IPS-NIHi7 (cell line): ENCODE data around the gene OPRL1.
A peak's percentile ranks its signal among the peaks of the same experiment; 100 is the strongest.

Source experiments
- DNase-seq: peaks from one replicate; pipeline ENCODE4 v3.0.0; 2012; ENCODE audit warnings: mixed read lengths; ENCODE audit errors: extremely low spot score

Gene OPRL1

DNA sequence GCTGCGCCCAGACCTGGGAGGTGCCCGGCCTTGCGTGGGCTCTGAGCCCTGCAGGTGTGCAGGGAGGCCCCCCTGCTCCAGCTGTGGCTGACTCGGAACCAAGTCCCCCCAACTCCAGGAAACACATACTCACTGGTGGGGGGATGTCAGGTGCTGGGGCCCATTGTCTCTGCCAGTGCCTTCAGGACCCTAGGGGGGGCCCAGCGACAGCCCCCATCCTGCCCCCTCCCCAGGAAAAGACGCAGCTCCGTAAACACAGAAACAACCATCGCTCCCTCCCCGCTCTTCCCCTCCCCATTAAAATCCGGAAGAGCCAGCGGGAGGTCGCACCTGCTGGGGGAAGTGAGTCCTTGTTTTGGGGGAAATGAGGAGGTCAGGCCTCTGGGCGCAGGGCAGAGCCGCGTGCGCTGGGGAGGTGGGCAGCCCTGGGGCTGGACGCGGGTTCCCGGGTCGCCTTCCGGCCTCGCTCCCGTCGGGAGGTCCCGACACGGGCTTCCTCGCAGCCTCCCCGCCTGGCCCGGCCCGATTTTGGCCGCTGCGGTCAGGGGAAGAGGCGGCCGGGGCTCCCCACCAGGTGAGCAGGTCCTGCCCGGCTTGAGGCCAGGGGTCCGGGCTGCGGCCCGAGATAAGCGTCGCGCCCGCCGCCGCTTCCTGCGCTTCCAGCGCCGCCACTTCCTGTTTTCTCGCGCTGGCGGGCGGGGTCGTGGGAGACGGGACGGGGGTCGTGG, 37.7 kb upstream of the OPRL1 start:
- no peak for DNase-seq

DNA sequence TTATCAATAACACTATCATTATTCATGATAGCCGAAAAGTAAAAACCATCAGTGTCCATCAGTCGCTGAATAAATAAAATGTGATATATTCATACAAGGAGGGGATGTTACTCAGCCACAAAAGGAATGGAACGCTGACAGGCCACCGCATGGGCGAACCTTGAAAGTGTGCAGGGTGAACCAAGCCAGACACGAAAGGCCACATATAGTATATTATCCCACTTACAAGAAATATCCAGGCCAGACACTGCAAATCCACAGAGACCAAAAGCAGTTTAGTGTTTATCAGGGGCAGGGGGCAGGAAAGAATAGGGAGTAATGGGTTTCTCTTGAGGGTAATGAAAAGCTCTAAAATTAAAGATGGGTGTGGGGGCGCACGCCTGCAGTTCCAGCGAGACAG, 36.1 kb upstream of the OPRL1 start:
- DNase-seq: no peak

DNA sequence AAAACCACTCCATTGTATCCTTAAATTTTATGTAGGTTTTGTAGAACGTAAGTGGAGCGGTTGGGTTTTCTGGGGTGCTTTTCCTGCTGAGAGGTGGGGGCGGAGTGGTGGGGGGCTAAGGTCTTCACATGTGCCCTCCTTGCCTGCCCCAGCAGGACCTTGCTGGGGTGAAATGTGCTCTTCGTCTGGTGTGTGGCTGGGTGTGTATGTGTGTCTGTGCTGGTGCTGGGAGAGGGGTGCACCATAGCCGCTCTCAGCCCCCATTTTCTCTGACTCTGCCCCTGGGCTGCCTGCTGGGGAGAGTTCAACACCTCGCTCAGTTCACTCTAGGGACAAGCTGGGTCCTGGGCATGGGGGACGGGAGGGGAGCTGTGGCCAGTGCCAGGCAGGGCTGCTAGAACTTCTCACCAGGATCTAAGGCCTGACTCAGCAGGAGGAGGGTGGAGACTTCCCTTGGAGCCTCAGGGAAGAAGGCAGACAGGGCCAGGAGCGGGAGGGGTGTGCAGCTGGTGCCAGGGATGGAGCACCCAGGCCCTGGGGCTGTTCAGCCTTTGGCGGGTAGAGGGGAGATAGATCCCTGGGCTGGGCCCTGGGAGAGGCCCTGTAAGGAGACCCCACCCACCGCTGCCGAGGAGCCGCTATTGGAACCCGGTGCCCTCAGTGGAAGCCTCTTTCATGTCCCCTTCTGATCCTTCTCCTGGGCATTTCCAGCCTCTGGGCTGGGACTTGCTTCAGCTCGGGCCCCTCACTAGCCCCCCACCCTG, 35.2 kb upstream of the OPRL1 start:
- no peak for DNase-seq

DNA sequence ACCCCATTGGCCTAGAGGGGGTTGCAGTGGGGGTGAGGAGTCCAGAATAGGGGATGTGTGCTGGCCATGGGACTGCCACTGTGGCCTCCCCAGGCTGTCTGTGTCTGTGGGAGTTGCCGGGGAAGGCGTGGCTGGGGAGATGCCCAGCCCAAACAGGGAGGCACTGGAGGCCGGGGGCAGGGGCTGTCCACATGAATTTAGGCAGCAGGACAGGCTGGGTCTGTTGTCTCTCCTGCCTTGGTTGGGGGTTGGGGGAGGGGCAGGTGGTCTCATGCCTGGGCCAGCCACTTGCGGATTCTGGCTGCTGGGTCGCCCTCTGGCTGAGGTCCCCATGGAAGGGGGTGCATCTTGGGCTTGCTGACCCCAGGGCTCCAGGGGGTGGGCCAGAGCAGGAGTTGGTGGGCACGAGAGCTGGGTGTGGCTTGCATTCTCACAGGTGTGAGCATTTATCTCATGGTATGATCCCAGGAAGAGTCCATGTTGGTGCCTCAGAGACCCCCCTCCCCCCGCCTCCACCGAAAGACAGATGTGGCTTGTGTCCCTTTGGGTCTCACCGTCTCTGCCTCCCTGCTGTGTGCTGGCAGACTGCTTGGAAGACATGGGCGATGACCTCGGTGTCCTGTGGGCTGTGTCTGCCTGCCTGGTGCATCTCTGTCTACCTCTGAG, 34.4 kb upstream of the OPRL1 start:
- DNase-seq: no peak

DNA sequence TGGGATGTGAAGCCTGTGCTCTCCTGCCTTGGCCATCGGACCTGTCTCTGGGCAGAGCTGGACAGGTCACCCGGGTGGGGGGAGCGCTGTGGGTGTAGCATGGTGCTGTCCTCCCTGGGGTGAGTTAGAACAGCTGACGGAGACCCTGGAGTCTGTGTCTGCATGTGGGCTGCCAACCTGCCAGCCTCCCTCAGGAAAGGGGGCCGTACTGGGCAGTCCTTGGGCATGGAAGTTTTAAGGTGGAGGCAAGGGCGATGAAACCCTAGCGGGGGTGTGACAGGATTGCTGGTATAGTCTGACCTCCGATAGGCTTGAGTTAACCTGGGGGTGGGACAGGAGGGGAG, 32.9 kb upstream of the OPRL1 start:
- no peak for DNase-seq

DNA sequence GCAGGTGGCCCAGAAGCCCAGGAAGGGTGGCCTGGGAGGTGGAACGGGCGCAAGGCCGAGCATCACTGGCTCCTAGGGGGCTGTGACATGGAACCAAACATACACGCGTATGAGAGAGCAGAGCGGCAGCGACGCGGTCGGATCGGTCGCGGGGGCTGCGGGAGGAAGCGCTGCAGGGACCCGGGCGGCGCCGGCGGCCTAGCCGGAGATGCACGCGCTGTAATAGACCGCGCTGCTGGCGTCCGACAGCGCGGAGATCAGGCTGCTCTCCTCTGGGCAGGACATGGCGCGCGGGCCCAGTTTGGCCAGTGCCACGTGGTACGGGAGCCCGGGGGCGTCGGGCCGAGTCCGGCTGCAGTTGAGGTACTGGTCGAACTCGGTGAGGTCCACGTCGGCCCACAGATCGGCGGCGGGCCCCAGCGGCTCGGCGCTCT, 31.9 kb upstream of the OPRL1 start:
- DNase-seq: no peak

DNA sequence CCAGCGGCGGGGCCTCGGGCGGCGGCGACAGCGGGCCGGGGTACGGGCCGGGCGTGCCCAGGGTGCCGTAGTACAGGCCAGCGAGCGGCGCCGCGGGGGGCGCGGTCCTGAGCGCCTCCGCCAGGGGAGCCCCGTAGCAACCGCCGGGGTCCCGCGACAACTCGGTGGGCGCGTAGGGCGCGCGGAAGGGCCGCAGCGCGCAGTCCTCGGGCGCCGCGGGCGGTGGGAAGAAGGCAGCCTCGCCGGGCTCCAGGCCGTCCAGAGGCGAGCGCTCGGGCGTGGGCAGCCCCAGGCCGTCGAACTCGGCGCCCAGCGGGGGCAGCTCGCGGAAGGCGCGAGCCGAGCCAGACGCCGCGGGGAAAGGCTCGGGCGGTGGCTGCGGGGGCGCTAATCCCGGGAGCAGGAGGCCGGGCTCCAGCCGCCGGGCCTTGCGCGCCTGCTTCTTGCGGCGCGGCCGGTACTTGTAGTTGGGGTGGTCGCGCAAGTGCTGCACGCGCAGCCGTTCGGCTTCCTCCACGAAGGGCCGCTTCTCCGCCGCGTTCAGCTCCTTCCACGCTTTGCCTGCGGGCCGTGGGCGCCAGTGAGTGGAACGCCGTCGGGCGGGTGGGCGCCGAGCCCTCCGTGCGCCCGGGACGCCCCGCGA, 31.4 kb upstream of the OPRL1 start:
- DNase-seq: no peak

DNA sequence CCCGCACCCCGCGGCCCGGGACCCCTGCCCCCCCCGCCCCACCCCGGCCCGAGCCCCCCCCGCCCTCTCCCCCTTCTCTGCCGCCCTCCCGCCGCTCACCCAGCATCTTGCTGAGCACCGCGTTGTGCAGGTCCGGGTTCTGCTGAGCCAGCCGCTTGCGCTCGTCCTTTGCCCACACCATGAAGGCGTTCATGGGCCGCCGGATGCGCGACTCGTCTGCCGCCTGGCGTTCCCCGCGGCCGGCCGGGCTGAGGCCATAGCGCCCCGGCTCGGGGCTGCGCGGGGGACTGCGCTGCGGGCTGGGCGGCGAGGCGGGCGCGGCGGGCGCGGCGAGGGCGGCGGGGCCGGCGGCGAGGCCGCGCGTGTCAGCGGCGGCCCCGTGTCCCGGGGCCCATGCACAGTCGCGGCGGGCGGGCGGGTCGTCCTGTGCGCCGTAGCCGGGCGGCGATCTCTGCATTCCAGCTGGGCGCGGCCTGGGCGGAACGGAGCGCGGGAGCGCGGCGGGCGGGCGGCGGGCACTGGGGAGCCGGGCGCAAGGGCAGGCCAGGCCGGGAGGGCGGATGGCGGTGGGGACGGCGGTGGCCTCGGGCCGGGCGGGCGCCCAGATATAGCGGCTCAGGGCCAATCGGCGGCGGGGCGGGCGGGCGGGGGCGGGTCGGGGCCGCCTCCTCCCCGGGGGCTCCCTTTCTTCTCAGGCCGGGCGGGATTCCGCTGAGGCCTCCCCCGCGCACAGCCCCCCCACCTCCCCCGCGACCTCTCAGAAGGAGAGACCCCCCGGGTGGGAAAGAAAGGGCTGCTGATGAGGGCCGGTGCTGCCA, 30.6 kb upstream of the OPRL1 start, which contains the start of gene SOX18:
Gene SOX18 (minus strand): TSS at position 580 of the 818 bp plus-strand sequence. CDS start 123 bp downstream, at position 457.
- no peak for DNase-seq

DNA sequence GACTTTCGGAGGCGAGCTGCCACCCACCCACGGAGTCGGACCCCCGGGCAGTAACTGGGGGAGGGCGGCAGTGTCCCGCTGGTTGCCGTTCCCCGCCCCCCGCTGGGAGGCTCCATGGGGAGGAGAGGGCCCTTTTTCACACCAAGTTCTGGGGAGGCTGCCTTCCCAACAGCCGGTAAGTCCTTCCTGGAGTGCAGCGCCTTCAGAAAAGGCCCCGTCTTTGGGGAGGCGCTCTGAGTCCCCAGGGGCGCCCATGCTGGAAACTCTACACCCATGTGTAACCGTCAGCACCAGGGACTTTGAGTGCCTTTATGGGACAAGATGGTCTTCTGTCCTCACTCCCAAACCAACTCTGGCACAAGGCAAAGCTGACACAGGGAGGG, 30.0 kb upstream of the OPRL1 start:
- no peak for DNase-seq

DNA sequence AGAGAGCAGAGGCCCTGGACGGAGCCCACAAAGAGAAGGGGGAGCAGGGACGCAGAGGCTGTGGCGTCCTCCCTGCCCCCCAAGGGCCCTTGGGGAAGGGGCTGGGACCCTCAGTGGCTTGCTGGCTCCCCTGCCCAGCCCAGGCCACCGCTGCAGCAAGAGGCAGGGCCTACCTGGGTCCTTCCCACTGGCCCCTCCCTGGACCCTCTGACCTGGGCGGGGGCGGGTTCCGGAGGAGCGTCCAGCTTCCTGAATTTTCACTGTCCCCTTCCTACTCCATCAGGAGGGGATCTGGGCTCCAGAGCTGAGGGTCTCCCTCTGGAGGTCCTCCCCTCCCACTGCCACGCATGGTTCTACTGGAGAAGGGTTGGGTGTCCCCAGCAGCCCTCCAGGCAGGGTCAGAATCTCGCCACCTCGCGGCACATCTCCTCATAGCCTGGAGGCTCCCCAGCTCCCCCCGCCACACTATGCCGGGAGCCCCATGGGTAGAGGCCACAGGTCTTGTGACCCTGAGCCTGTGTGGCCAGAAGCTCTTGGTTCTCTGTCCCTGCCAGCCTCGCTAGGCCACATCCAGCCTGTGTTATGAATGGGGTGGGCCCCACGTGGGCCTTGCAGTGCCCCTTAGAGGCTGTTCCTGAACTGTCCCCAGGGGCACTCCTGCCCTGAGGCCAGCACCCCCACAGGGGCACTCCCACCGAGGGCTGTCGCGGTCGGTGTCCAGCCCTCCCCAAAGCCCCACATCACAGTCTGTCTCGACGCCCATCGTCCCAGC, 29.4 kb upstream of the OPRL1 start:
- DNase-seq: no peak

DNA sequence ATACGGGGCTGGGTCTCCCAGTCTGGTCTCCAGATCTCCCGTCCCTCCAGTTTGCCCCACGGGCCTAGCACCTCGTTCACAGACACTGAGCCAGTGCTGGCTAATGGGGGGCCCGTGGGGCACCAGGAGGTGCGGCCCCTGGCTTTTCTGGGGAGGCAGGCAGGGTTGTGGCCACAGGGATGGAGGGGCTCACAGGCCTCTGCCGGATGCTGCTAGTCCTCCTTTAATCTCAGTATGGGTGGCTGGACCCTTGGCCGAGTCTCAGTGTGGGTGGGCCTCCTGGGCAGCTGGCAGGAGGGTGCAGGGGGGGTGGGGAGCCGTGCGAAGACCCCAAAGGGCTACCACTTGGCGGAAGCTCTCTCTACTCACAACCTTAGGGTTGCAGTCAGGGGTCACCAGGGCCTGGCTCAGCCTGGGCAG, 28.8 kb upstream of the OPRL1 start:
- no peak for DNase-seq

DNA sequence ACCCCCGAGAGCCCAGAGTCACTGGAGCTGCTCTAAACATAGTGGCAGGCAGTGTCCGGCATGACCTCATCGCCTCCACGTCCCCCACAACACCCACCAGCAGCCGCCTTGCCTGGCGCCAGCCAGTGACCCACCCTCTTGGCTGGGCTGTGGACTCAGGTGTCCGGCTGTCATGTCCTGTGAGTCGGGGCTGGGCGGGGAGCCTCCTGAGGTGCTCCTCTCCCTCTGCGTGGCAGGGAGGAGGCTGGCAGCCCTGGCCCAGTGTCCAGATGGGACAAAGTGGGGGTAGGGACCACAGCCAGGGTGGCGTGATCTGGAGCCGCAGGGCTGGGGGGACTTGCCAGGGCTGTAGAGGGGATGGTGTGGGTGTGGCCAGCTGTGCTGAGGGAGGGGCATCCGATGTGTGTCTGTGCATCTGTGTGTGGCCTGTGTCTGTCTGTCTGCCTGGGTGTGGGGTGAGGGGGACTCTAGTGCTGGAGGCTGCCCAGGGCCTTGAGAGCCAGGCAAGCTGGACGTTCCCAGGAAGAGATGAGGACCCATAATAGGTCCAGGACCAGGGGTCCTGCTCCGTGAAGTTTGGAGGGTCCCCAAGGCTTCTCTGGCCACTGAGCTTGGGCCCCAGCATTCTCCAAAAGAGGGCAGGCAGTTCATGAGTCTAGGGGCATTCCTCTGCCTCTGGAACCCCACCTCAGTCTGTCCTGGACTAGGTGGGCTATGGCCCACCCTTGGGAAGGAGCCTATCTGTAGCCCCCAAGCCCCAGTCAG, 28.1 kb upstream of the OPRL1 start:
- DNase-seq: no peak

DNA sequence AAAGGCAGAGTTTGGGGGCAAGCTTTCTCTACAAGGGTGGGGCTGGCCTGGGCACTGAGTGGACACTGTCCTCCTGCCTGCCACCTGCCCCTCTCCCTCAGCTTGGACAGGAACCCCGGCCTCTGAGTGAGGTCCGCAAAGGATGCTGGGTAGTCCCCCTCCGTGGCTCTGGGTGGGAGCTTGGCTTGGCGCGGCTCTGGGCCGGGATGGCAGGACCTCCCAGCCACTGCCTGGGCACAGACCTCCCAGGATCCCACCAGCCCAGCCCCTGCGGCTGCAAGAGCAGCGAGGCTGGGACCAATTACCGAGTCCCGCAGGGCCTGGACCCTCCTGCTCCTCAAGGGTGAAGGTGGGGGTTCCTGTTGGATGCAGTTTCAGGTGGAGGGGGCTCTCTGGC, 27.6 kb upstream of the OPRL1 start:
- no peak for DNase-seq

DNA sequence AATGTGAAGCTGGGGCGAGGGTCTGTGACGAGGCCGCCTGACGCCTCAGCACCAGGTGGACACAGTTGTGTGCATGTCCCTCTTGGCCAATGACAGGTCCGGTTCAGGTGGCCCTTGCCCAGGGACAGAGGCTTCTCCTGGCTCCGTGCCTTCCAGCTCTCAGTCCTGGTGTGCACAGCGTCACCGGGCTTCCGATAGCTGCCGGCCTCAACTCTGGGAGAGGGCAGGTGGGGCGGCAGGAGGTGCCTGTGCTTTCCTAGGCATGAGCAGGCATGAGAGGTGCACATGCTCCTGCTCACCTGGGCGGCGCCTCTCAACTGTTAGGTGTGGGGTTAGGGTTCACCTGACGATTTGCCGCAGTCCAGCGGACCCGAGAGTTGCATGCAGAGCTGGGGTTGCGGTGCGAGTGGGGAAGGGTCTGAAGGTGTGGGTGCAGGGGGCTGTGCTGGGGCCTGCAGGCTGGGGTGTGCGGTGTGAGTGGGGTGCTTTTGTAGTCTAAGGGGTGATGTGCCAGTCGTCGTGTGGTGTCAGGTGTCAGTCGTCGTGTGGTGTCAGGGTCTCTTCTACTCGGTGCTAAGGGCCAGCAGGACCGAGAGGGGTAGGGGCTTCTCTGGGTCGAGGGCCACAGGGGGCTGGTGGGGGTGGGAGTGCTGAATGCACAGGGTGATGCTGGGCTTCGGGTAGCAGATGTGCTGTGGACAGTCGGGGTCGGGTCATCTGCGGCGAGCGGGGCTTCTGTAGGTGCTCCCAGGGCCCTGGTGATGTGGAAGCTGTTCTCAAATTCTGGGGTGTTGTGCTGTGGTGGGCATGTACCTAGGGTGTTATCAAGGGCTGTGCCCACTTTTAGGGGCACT, 26.7 kb upstream of the OPRL1 start:
- no peak for DNase-seq

DNA sequence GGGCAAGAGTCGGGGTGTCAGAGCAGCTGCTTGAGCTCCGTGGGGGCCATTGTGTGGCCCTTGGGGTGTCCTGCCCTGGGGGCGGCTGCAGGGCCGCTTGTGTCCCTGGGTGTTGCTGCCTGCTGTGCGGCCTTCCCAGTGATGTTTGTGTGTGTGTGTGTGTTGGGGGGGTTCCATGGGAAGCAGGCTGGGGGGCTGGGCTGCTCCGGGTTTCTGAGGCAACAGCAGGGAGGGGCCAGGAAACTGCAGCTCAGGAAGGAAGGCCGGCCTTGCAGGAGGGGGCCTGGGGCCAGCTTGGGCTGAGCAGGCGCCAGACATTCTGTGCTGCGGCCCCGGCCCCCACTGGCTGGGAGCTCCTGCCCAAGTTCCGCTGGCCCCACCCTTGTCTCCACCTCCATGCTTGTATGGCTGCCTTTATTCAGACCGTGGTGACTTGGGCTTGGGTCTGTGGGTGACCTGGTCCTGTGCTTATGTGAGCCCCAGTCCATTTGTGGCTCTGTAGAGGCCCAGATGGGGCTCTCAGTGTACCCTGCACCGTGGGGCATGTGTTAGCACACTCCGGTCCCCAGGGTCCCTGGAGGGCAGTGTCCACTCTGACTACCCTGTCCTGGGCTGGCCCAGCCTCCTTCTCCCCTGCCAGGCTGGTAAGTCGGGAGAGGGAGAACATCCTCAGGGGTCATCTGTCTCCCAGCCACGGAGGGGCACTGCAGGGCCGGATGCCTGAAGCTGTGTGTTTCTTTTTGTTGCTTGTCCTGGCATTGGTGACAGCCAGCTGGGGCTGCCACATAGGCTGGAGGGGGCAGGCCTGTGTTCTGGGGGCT, 25.8 kb upstream of the OPRL1 start:
- peak; percentile 63 for DNase-seq

DNA sequence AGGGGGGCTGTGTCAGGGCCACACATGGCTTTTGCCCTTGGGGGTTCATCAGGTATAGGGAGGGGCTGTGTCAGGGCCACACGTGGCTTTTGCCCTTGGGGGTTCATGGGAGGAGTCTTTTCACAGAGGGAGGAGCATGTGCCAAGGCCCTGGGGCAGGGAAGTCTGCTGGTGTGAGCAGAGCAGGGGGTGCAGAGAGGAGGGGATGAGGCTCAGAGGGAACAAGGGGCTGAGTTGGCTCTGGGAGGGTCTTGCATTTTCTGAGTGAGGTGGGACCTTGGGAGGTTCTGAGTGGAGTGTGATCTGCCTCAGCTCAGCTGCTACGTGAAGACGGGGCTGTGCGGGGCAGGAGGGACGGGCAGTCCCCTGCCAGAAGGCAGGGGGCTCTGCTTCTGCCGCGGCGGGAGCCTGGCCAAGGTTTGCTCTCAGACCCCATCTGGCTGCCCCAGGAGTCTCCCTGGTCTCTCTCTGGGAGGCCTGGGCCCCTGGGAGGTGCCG, 24.4 kb upstream of the OPRL1 start:
- DNase-seq: no peak

DNA sequence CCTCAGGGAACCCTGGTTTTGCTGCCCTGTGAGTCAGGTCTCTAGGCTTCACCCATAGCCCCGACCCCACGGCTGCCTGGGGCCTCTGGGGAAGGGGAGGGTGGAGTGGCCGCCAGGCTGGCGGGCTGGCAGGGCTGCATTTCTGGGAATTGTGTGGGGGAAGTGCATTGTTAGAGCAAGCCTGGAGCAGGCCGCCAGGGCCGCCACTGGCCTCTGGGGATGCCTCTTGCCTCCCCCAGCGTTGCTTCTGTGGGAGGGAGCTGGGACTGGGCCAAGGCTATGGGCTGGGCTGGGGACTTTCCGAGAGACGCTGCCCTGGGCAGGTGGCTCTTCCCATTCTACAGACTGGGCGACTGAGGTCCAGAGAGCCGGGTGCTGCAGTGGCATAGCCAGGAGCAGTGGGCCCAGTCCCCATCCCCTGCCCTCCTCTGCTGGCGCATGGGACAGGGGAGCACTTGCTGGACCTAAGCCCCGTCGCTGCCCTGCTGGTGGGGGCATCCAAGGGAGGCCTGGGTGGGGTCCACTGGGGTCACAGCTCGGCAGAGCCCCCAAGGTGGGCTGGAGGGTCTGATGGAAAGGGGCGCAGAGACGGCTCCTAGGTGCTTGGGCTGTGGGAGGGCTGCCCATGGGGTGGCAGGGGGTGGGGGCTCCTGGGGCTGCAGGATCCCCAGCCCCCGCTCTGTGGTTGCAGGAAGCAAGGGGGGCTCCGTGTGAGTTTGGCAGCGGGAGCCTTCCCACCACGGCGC, 23.8 kb upstream of the OPRL1 start:
- DNase-seq: no peak

DNA sequence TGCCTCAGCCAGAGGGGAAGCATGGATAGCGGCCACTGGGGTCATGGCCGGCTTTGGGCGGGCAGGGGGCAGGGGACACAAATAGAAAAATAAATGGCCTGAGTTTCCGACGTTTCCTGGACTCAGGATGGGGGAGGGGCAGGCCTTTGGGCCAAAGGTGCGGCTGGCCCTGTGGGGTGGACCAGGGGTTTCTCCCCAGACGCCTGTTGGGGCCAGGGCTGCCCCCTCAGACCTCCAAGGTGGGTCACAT, 23.3 kb upstream of the OPRL1 start:
- no peak for DNase-seq
